Fibroblast of lung (primary cell): ENCODE data around the gene ITIH1.

Experiments
- CTCF ChIP-seq, 2 donors: IDR thresholded peaks in 1 of 2; conservative IDR thresholded peaks in 1 of 2; 1 replicate in 1 of 2; 2 replicates in 1 of 2; pipeline ENCODE4 v1.5.1; 2011 to 2012; ENCODE audit warnings: low read length in 2 of 2, control low read depth in 1 of 2, inconsistent platforms in 1 of 2, low read depth in 1 of 2, mild to moderate bottlenecking in 1 of 2
- EZH2 ChIP-seq: IDR thresholded peaks from 2 replicates; pipeline ENCODE4 v1.5.1; 2012; ENCODE audit warnings: low read length, control low read depth, mild to moderate bottlenecking; ENCODE audit errors: missing control alignments

- no peak for TF ChIP-seq CTCF (conservative IDR thresholded peaks at IDR 0.05 in 1 of 2, IDR thresholded peaks at IDR 0.05 in 1 of 2; ENCODE audit: low read depth in 1 of 2, low read length in 2 of 2)
- TF ChIP-seq EZH2, result no peak
Measured at GRCh38 chr3:52805270-52806039, 28.1 kb downstream of the ITIH1 start.
